ENCODE results near the gene TFCP2. TPM values are rescaled to one million over a fixed set of nuclear protein-coding genes. Genes with fewer than 3 reads are reported as not detected.

Gene TFCP2
- total and polyA plus RNA-seq, 4 experiments from 2014 or later: 6.0 to 40.0 (median 25.9) TPM

DNA sequence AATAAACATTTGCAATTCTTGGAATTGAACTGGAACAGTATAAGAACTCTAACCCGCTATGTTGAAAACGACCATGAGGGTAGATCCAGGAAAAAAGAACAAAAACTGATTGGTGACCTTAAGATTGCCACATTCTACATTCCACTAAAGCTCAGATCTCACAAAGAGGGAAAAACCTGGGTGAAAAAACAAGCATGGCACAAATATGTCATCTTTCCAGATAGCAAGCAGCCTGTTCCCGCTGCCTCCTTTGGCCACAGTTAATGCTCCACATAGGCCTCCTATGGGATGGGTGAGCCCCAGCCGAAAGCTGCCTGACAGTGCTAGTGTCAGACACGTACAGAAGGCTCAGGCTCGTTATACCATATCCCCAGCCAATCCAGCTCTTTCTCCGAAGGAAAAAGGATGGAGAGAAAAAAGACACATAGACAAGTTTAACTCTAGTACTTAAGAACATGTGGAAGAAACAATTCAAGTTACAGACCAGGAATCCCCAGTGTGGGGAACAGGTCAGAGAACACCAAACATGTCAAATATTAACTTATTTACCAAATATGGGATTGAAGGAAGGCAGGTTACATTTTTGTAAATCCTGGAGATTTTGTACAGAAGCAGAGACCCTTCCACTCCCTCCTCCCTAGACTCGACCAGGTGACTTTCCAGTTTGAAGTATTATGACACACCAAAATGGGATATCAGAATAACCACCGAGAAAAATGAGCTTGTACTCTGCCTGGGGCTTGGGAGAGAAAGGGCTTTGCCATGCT, 110.1 kb downstream of the TFCP2 start:
- Histone ChIP-seq H3K36me3 (ENCODE audit: insufficient read depth, low read length) (peaks cover 55% of the 10 kb centered on the region), H3K4me3 (ENCODE audit: low read length in 2 of 2) (no peak overlapping the region), H3K27ac (ENCODE audit: low read depth, low read length) (no peak overlapping the region), H3K4me1 (ENCODE audit: insufficient read depth, low read length) (no peaks in the 10 kb centered on the region), H3K27me3 (ENCODE audit: insufficient read depth, low read length) (no peaks in the 10 kb centered on the region), H3K9me3 (ENCODE audit: control insufficient read depth in 1 of 2, low read length in 2 of 2) (no peaks in the 10 kb centered on the region)
- Mint-ChIP-seq H3K9me3 (no peaks in the 10 kb centered on the region), H3K4me3 (no peak overlapping the region), H3K27ac (peak overlapping the region in 2 of 7 donors; percentile 22 to 78), H3K27me3 (no peaks in the 10 kb centered on the region), H3K4me1 (no peaks in the 10 kb centered on the region), H3K36me3 (peaks cover 34 to 73% of the 10 kb centered on the region in 2 donors)
- DNase-seq: no peak
- intact Hi-C loops (cut with micrococcal nuclease): no loop called here
- POLR2A ChIA-PET (ENCODE audit: partially characterized antibody): interaction anchor here (2.0 kb wide), 1 partner anchor 14 kb away, joined by 7 read pairs; the partner anchor contains the start of gene LETMD1
- CTCF ChIA-PET (ENCODE audit: partially characterized antibody): interaction anchor here (0.9 to 1.0 kb wide), 2 partner anchors 11 to 14 kb away, joined by 3 read pairs; no protein-coding TSS in a partner anchor

DNA sequence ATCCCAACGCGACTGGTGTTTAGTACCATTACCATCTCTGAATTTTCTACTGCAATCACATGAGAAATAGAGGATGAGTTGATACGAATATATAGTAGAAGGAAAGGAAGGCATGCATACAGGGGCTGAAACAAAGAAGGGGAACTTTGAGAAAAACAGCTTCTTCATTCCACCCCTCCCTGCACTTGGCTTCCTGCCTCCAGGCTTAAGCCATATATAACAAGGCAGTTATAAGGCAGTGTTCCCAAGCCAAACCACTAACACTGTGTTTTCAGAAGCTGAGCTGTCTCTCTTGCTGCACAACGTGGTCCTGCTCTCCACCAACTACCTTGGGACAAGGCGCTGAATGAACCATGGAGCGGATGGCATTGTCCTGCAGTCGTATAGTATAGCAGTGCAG, 113.8 kb downstream of the TFCP2 start:
- no peaks in the 10 kb centered on the region for H3K4me1 Mint-ChIP-seq
- Histone ChIP-seq H3K9me3 (ENCODE audit: control insufficient read depth in 1 of 2, low read length in 2 of 2) (no peaks in the 10 kb centered on the region), H3K36me3 (ENCODE audit: insufficient read depth, low read length) (peaks cover 62% of the 10 kb centered on the region), H3K27ac (ENCODE audit: low read depth, low read length) (no peak overlapping the region), H3K4me3 (ENCODE audit: low read length in 2 of 2) (no peak overlapping the region), H3K4me1 (ENCODE audit: insufficient read depth, low read length) (no peaks in the 10 kb centered on the region), H3K27me3 (ENCODE audit: insufficient read depth, low read length) (no peaks in the 10 kb centered on the region)
- no peak for DNase-seq
- H3K27me3 Mint-ChIP-seq: no peaks in the 10 kb centered on the region
- no peaks in the 10 kb centered on the region for H3K9me3 Mint-ChIP-seq
- H3K27ac Mint-ChIP-seq: peak overlapping the region in 2 of 7 donors; percentile 78 to 79
- H3K36me3 Mint-ChIP-seq: peaks cover 26 to 73% of the 10 kb centered on the region in 2 donors
- intact Hi-C loops (cut with micrococcal nuclease): no loop called here
- ChIA-PET CTCF (ENCODE audit: partially characterized antibody) (no interaction called here), POLR2A (ENCODE audit: partially characterized antibody) (interaction anchor here (1.4 kb wide), 1 partner anchor 159 kb away, joined by 3 read pairs; the partner anchor contains the start of gene POU6F1)
- no peak overlapping the region for H3K4me3 Mint-ChIP-seq

DNA sequence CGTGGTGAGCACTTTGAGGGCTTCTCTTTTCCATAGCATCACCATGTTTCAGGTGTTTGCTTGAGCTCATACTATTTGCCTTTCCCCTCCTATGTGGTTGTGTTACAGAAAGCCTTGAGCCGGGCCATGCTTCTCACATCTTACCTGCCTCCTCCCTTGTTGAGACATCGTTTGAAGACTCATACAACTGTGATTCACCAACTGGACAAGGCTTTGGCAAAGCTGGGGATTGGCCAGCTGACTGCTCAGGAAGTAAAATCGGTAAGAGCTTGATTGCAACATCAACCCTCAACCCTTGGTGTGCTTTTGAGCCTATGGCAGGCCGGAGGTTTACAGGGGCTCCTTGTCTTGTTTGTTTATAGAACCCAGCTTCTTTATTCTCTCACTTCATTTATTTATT, 116.7 kb downstream of the TFCP2 start:
- H3K27me3 Mint-ChIP-seq: no peaks in the 10 kb centered on the region
- intact Hi-C loops (cut with micrococcal nuclease): no loop called here
- CTCF ChIA-PET (ENCODE audit: partially characterized antibody): no interaction called here
- H3K36me3 Mint-ChIP-seq: peaks cover 37 to 71% of the 10 kb centered on the region in 2 donors
- Histone ChIP-seq H3K27me3 (ENCODE audit: insufficient read depth, low read length) (no peaks in the 10 kb centered on the region), H3K4me1 (ENCODE audit: insufficient read depth, low read length) (no peaks in the 10 kb centered on the region), H3K4me3 (ENCODE audit: low read length in 2 of 2) (no peak overlapping the region), H3K36me3 (ENCODE audit: insufficient read depth, low read length) (peaks cover 56% of the 10 kb centered on the region), H3K9me3 (ENCODE audit: control insufficient read depth in 1 of 2, low read length in 2 of 2) (no peaks in the 10 kb centered on the region), H3K27ac (ENCODE audit: low read depth, low read length) (no peak overlapping the region)
- no peak overlapping the region for H3K4me3 Mint-ChIP-seq
- POLR2A ChIA-PET (ENCODE audit: partially characterized antibody): interaction anchor here (1.2 kb wide), 1 partner anchor 30 kb away, joined by 3 read pairs; the partner anchor contains the start of gene SLC11A2
- no peaks in the 10 kb centered on the region for H3K9me3 Mint-ChIP-seq
- H3K27ac Mint-ChIP-seq: peak overlapping the region in 1 of 7 donors; percentile 45
- H3K4me1 Mint-ChIP-seq: peaks cover 4 to 8% (median 5%) of the 10 kb centered on the region in 4 donors
- DNase-seq: no peak

DNA sequence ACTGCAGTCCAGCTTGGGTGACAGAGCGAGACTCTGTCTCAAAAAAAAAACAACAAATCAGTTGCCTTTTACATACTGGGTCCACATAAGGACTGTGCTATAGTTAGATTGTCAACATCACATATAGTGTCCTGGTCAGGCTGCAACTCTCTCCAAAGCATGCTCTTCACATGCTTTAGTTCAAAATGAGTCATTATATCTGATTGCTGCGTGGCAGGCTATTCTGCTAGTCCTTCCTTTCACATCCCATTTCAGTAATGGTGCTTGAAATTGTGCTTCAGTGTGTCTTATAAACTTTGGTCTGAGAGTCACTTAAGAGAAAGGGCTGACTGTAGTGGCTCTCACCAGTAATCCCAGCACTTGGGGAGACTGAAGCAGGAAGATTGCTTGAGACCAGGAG, 117.9 kb downstream of the TFCP2 start:
- no peaks in the 10 kb centered on the region for H3K27me3 Mint-ChIP-seq

DNA sequence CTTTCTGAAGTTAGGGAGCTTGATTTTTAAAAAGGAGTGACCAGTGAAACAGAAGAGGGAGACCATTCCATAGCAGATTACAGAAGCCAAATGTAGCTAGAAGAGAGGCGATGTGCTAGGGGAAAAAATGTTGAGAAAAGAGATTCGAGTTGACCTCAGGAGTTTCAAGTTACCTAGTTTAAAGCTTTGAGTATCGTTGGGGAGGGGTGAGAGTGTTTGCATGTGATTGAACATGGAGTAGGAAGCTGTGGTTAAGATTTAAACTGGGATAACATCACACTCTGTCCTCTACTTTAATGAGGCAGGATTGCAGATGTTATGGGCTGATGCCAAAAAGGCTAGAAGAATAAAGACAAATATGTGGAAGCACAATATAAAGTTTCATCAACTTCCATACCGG, 121.1 kb downstream of the TFCP2 start:
- no peak overlapping the region for H3K4me3 Mint-ChIP-seq
- Histone ChIP-seq H3K27me3 (ENCODE audit: insufficient read depth, low read length) (no peaks in the 10 kb centered on the region), H3K36me3 (ENCODE audit: insufficient read depth, low read length) (peaks cover 35% of the 10 kb centered on the region), H3K4me1 (ENCODE audit: insufficient read depth, low read length) (peaks cover 27% of the 10 kb centered on the region), H3K9me3 (ENCODE audit: control insufficient read depth in 1 of 2, low read length in 2 of 2) (no peaks in the 10 kb centered on the region), H3K4me3 (ENCODE audit: low read length in 2 of 2) (no peak overlapping the region), H3K27ac (ENCODE audit: low read depth, low read length) (no peak overlapping the region)
- DNase-seq: no peak
- no peaks in the 10 kb centered on the region for H3K9me3 Mint-ChIP-seq
- H3K27me3 Mint-ChIP-seq: no peaks in the 10 kb centered on the region
- CTCF ChIA-PET (ENCODE audit: partially characterized antibody): interaction anchor here (0.9 to 1.1 kb wide), 3 partner anchors 9 to 200 kb away, joined by 3 to 5 read pairs (median 3); no protein-coding TSS in a partner anchor
- peak overlapping the region in 6 of 7 donors; percentile 38 to 88 (median 64) for H3K27ac Mint-ChIP-seq
- peaks cover 24 to 58% of the 10 kb centered on the region in 2 donors for H3K36me3 Mint-ChIP-seq
- peaks cover 15 to 37% (median 27%) of the 10 kb centered on the region in 4 donors for H3K4me1 Mint-ChIP-seq
- POLR2A ChIA-PET (ENCODE audit: partially characterized antibody): interaction anchor here (1.5 to 2.2 kb wide), 2 partner anchors 9 to 31 kb away, joined by 8 to 9 read pairs; partner anchors contain the start of gene CSRNP2
- intact Hi-C loops (cut with micrococcal nuclease): no loop called here

More for the DNA sequence above, 117.9 kb downstream of the TFCP2 start:
- ChIA-PET CTCF (ENCODE audit: partially characterized antibody) (no interaction called here), POLR2A (ENCODE audit: partially characterized antibody) (interaction anchor here (1.1 kb wide), 1 partner anchor 28 kb away, joined by 3 read pairs; no protein-coding TSS in a partner anchor)
- no peaks in the 10 kb centered on the region for H3K27me3 ChIP-seq (ENCODE audit: insufficient read depth, low read length)
- peak overlapping the region in 2 of 7 donors; percentile 7 to 22 for H3K27ac Mint-ChIP-seq
- H3K4me3 Mint-ChIP-seq: no peak overlapping the region
- H3K36me3 Mint-ChIP-seq: peaks cover 37 to 66% of the 10 kb centered on the region in 2 donors
- H3K27ac ChIP-seq (ENCODE audit: low read depth, low read length): no peak overlapping the region
- H3K36me3 ChIP-seq (ENCODE audit: insufficient read depth, low read length): peaks cover 56% of the 10 kb centered on the region
- H3K9me3 ChIP-seq (ENCODE audit: control insufficient read depth in 1 of 2, low read length in 2 of 2): no peaks in the 10 kb centered on the region
- DNase-seq: no peak
- peaks cover 4 to 8% (median 5%) of the 10 kb centered on the region in 4 donors for H3K4me1 Mint-ChIP-seq
- H3K4me1 ChIP-seq (ENCODE audit: insufficient read depth, low read length): peaks cover 5% of the 10 kb centered on the region
- H3K9me3 Mint-ChIP-seq: no peaks in the 10 kb centered on the region
- intact Hi-C loops (cut with micrococcal nuclease): no loop called here
- no peak overlapping the region for H3K4me3 ChIP-seq (ENCODE audit: low read length in 2 of 2)

DNA sequence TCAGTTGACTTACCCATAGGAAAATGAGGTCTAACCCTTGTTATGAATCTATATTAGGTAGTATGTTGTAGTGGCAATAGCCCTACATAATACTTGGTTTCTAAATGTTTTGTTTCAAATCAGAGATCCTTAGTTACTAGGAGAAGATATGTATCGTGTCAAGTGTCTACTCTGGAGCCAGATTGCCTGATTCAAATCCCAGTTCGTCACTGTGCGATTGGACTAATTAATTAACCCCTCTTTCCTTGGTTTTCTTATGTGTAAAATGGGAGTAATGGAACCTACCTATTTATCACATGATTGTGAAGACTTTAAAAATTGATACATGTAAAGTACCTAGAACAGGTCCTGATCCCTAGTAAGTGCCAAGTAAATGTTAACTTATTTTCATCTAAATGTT, 123.4 kb downstream of the TFCP2 start:
- POLR2A ChIA-PET (ENCODE audit: partially characterized antibody): interaction anchor here (0.7 to 3.7 kb wide), 11 partner anchors 11 to 766 kb away, joined by 3 to 32 read pairs (median 6); partner anchors contain the start of genes CSRNP2, DAZAP2, LIMA1 and POU6F1

More for the DNA sequence above, 123.4 kb downstream of the TFCP2 start:
- Mint-ChIP-seq H3K27ac (peak overlapping the region; percentile 95 to 99 (median 97)), H3K9me3 (peaks cover 0 to 1% (median 0%) of the 10 kb centered on the region in 8 donors), H3K4me1 (peaks cover 15 to 40% (median 28%) of the 10 kb centered on the region in 4 donors), H3K27me3 (no peaks in the 10 kb centered on the region), H3K4me3 (peak overlapping the region; percentile 93 to 98 (median 95)), H3K36me3 (peaks cover 24 to 42% of the 10 kb centered on the region in 2 donors)
- peaks cover 20% of the 10 kb centered on the region for H3K36me3 ChIP-seq (ENCODE audit: insufficient read depth, low read length)
- CTCF ChIA-PET (ENCODE audit: partially characterized antibody): interaction anchor here (1.0 to 6.3 kb wide), 3 partner anchors 27 to 291 kb away, joined by 3 to 26 read pairs (median 5); no protein-coding TSS in a partner anchor
- H3K4me1 ChIP-seq (ENCODE audit: insufficient read depth, low read length): peaks cover 27% of the 10 kb centered on the region
- no peaks in the 10 kb centered on the region for H3K9me3 ChIP-seq (ENCODE audit: control insufficient read depth in 1 of 2, low read length in 2 of 2)
- no peaks in the 10 kb centered on the region for H3K27me3 ChIP-seq (ENCODE audit: insufficient read depth, low read length)
- peak overlapping the region; percentile 92 to 98 for H3K4me3 ChIP-seq (ENCODE audit: low read length in 2 of 2)
- DNase-seq: no peak
- peak overlapping the region; percentile 81 for H3K27ac ChIP-seq (ENCODE audit: low read depth, low read length)
- intact Hi-C loops (cut with micrococcal nuclease): loop anchor here (5.0 kb wide), 1 partner anchor 273 kb away; the partner anchor contains the start of gene BIN2

Data from CD4-positive, alpha-beta memory T cell (primary cell).